K562 (cell line): ENCODE data around the gene HLA-DMB. TPM values are rescaled to one million over a fixed set of nuclear protein-coding genes. Genes with fewer than 3 reads are reported as not detected.

Experiments used
- ARID2 ChIP-seq: fragments of 450-650 bp; IDR thresholded peaks from 2 replicates; pipeline ENCODE4 v1.6.1; 2017; ENCODE audit warnings: antibody characterized with exemption, mild to moderate bottlenecking
- ATF1 ChIP-seq, 2 experiments: fragments of 450-650 bp in 1 of 2; IDR thresholded peaks; 2 replicates each; pipeline ENCODE4 v1.6.1; 2016; ENCODE audit warnings: missing compliant biosample characterization in 1 of 2, missing genetic modification characterization in 1 of 2
- CBX3 ChIP-seq, 2 experiments: IDR thresholded peaks; 1 replicate in 1 of 2; 2 replicates in 1 of 2; pipeline ENCODE4 v1.6.1; 2012; ENCODE audit warnings: inconsistent platforms in 2 of 2, low read length in 2 of 2, borderline replicate concordance in 1 of 2, control low read depth in 1 of 2
- CUX1 ChIP-seq: fragments of 200-800 bp; sonication (Bioruptor generic); IDR thresholded peaks from 2 replicates; pipeline ENCODE4 v1.6.1; 2016; ENCODE audit warnings: missing genetic modification characterization, missing compliant biosample characterization
- E4F1 ChIP-seq: fragments of 250-450 bp; sonication (Bioruptor Pico); IDR thresholded peaks from 2 replicates; pipeline ENCODE4 v1.5.0; 2021; ENCODE audit warnings: mild to moderate bottlenecking, borderline replicate concordance
- ELF4 ChIP-seq: fragments of 450-650 bp; formaldehyde crosslinking; IDR thresholded peaks from 2 replicates; pipeline ENCODE4 v1.4.0; 2022; ENCODE audit warnings: missing genetic modification characterization
- EWSR1 ChIP-seq: fragments of 450-650 bp; IDR thresholded peaks from 2 replicates; pipeline ENCODE4 v1.6.1; 2018; ENCODE audit warnings: borderline replicate concordance, mild to moderate bottlenecking, low read depth, moderate library complexity; ENCODE audit not compliant: partially characterized antibody
- POLR2A ChIP-seq: fragments of 450-650 bp; conservative IDR thresholded peaks from 2 replicates; pipeline ENCODE4 v1.6.1; 2016
- POU5F1 ChIP-seq: fragments of 150-350 bp; IDR thresholded peaks from 2 replicates; pipeline ENCODE4 v1.6.1; 2014; ENCODE audit warnings: borderline replicate concordance, low read length, low read depth, mild to moderate bottlenecking; ENCODE audit not compliant: partially characterized antibody
- RFX5 ChIP-seq: IDR thresholded peaks from 2 replicates; pipeline ENCODE4 v1.6.1; 2011; ENCODE audit warnings: low read depth, mild to moderate bottlenecking, improper control_type of control experiment, low read length
- polyA plus RNA-seq, 8 experiments: library from polyadenylated mRNA; depleted of rRNA in 4 of 8; stranded (reverse) in 5 of 8; unstranded in 3 of 8; fragments of >200 nt; fragmentation: Nextera tagmentation in 2 of 8; fragmentation: Illumina TruSeq in 1 of 8; extraction: Ambion mirVana in 2 of 8; extraction: Trizol in 1 of 8; gene quantifications; 2 replicates each; pipeline versions ENCODE4 v1.2.1 to v1.2.3, GENCODE V29; 2011 to 2014; ENCODE audit warnings: inconsistent platforms in 1 of 8, missing spikeins in 1 of 8
- total RNA-seq, 7 experiments: library from RNA; depleted of rRNA in 6 of 7; stranded (reverse); fragments of >200 nt in 6 of 7; fragmentation: Illumina TruSeq in 2 of 7; extraction: Trizol in 2 of 7; gene quantifications; 2 replicates each; pipeline versions ENCODE4 v1.2.1 to v1.2.3, GENCODE V29; 2011 to 2021; ENCODE audit warnings: low replicate concordance in 1 of 7
- TF ChIP-seq, protein P1 (sequence below): fragments of 450-650 bp; IDR thresholded peaks from 2 replicates; pipeline ENCODE4 v1.6.1; 2016; ENCODE audit warnings: low read depth

The HLA-DMB gene
- total and polyA plus RNA-seq, 9 of the 15 experiments (the other 6 are each of a cell fraction or from before 2014, with no cell fraction given) = 0.38 TPM; not detected in 8

- TF ChIP-seq, protein P1, sequence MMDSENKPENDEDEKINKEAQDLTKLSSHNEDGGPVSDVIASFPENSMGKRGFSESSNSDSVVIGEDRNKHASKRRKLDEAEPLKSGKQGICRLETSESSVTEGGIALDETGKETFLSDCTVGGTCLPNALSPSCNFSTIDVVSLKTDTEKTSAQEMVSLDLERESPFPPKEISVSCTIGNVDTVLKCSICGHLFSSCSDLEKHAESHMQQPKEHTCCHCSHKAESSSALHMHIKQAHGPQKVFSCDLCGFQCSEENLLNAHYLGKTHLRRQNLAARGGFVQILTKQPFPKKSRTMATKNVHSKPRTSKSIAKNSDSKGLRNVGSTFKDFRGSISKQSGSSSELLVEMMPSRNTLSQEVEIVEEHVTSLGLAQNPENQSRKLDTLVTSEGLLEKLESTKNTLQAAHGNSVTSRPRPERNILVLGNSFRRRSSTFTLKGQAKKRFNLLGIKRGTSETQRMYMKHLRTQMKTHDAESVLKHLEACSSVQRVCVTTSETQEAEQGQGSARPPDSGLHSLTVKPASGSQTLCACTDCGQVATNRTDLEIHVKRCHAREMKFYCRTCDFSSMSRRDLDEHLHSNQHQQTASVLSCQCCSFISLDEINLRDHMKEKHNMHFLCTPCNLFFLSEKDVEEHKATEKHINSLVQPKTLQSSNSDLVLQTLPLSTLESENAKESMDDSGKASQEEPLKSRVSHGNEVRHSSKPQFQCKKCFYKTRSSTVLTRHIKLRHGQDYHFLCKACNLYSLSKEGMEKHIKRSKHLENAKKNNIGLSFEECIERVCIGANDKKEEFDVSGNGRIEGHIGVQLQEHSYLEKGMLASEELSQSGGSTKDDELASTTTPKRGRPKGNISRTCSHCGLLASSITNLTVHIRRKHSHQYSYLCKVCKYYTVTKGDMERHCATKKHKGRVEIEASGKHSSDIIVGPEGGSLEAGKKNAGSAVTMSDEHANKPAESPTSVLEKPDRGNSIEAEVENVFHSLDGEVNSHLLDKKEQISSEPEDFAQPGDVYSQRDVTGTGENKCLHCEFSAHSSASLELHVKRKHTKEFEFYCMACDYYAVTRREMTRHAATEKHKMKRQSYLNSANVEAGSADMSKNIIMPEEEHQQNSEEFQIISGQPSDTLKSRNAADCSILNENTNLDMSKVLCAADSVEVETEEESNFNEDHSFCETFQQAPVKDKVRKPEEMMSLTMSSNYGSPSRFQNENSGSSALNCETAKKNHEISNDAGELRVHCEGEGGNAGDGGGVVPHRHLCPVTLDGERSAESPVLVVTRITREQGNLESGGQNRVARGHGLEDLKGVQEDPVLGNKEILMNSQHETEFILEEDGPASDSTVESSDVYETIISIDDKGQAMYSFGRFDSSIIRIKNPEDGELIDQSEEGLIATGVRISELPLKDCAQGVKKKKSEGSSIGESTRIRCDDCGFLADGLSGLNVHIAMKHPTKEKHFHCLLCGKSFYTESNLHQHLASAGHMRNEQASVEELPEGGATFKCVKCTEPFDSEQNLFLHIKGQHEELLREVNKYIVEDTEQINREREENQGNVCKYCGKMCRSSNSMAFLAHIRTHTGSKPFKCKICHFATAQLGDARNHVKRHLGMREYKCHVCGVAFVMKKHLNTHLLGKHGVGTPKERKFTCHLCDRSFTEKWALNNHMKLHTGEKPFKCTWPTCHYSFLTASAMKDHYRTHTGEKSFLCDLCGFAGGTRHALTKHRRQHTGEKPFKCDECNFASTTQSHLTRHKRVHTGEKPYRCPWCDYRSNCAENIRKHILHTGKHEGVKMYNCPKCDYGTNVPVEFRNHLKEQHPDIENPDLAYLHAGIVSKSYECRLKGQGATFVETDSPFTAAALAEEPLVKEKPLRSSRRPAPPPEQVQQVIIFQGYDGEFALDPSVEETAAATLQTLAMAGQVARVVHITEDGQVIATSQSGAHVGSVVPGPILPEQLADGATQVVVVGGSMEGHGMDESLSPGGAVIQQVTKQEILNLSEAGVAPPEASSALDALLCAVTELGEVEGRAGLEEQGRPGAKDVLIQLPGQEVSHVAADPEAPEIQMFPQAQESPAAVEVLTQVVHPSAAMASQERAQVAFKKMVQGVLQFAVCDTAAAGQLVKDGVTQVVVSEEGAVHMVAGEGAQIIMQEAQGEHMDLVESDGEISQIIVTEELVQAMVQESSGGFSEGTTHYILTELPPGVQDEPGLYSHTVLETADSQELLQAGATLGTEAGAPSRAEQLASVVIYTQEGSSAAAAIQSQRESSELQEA = no peak
- TF ChIP-seq ARID2 (no peak), POU5F1 (no peak), ATF1 (CRISPR knock-in tag; IDR thresholded peaks at IDR 0.05) (no peak), ATF1 (tag; IDR thresholded peaks at IDR 0.05) (no peak), E4F1 (CRISPR knock-in tag) (no peak), RFX5 (no peak), CUX1 (no peak), ELF4 (no peak), EWSR1 (no peak), POLR2A (no peak), CBX3 (IDR thresholded peaks at IDR 0.05; ENCODE audit: borderline replicate concordance in 1 of 2, low read length in 2 of 2) (no peak)
Observed at GRCh38 chr6:32949113-32949512, 8.3 kb upstream of the HLA-DMB start (continued).
